Measurements from ENCODE around the gene ABCA5. TPM values are rescaled to one million over a fixed set of nuclear protein-coding genes. Genes with fewer than 3 reads are reported as not detected.
A peak's percentile ranks its signal among the peaks of the same experiment; 100 is the strongest.

Gene ABCA5
- total and polyA plus RNA-seq, 2 experiments from 2014 or later, result 9.4 to 9.7 TPM

- H3K4me1 ChIP-seq (ENCODE audit: insufficient read depth), result no peaks in the 10 kb centered on the region
- peak; percentile 83 for DNase-seq
- no peaks in the 10 kb centered on the region for H3K9me2 ChIP-seq (ENCODE audit: insufficient read depth)
- H3K9me3 ChIP-seq (ENCODE audit: low read depth), result no peaks in the 10 kb centered on the region
- no peak for TF ChIP-seq EZH2 (IDR thresholded peaks at IDR 0.05; ENCODE audit: insufficient read depth, poor library complexity, severe bottlenecking)
- no peak for TF ChIP-seq EZH2phosphoT487 (IDR thresholded peaks at IDR 0.05; ENCODE audit: insufficient read depth, low read depth)
- H3K4me2 ChIP-seq (ENCODE audit: unreplicated experiment), result no peak overlapping the region
- H3K27ac ChIP-seq, result no peak overlapping the region
- in situ Hi-C loops (cut with MboI), result loop anchor here (5.0 to 25.0 kb wide), 2 partner anchors 458 to 698 kb away; no protein-coding TSS in a partner anchor
- H2AFZ ChIP-seq, result no peak overlapping the region
- H3K27me3 ChIP-seq (replicated peaks; ENCODE audit: insufficient read depth), result no peaks in the 10 kb centered on the region
- H3F3A ChIP-seq (ENCODE audit: insufficient read depth), result no peaks in the 10 kb centered on the region
- H3K79me2 ChIP-seq (ENCODE audit: insufficient read depth), result no peaks in the 10 kb centered on the region
- H4K20me1 ChIP-seq (ENCODE audit: insufficient read depth), result no peaks in the 10 kb centered on the region
- WGBS, 2 experiments (ENCODE audit: low coverage in 1 of 2, low lambda C conversion rate in 2 of 2, missing lambda C conversion rate in 2 of 2), result 0 to 13% methylated on average over 1 of the region's 1 CpG
- H3K4me3 ChIP-seq, result no peak overlapping the region
- H3K36me3 ChIP-seq (ENCODE audit: low read depth), result no peaks in the 10 kb centered on the region
- no peak overlapping the region for H3K9ac ChIP-seq
These were observed 91.4 kb downstream of the ABCA5 start for GRCh38 chr17:69235338-69236058.

DNA sequence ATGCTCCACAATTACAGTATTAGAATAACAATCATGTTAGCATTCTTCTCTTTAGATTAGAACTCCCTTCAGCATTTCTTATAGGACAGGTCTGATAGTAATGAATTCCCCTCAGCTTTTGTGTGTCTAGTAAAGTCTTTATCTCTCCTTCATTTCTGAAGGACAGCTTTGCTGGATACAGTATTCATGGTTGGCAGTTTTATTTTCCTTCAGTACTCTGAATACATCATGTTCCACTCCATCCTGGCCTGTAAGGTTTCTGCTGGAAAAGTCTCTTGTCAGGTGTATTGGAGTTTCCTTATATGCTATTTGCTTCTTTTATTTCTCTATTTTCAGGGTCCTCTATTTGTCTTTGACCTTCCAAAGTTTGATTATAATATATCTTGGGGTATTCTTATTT, 94.3 kb downstream of the ABCA5 start:
- peaks cover 12% of the 10 kb centered on the region for H3F3A ChIP-seq (ENCODE audit: insufficient read depth)
- H4K20me1 ChIP-seq (ENCODE audit: insufficient read depth), result no peaks in the 10 kb centered on the region
- no peak overlapping the region for H3K4me2 ChIP-seq (ENCODE audit: unreplicated experiment)
- no peak overlapping the region for H2AFZ ChIP-seq
- no peak overlapping the region for H3K9ac ChIP-seq
- H3K4me3 ChIP-seq, result no peak overlapping the region
- H3K9me2 ChIP-seq (ENCODE audit: insufficient read depth), result no peaks in the 10 kb centered on the region
- no peaks in the 10 kb centered on the region for H3K79me2 ChIP-seq (ENCODE audit: insufficient read depth)
- H3K4me1 ChIP-seq (ENCODE audit: insufficient read depth), result peaks cover 7% of the 10 kb centered on the region; the same call in 1 of the 2 replicates
- TF ChIP-seq EZH2phosphoT487 (IDR thresholded peaks at IDR 0.05; ENCODE audit: insufficient read depth, low read depth), result no peak
- no peak for TF ChIP-seq EZH2 (IDR thresholded peaks at IDR 0.05; ENCODE audit: insufficient read depth, poor library complexity, severe bottlenecking)
- no peaks in the 10 kb centered on the region for H3K27me3 ChIP-seq (replicated peaks; ENCODE audit: insufficient read depth)
- H3K9me3 ChIP-seq (ENCODE audit: low read depth), result no peaks in the 10 kb centered on the region
- no peak overlapping the region for H3K27ac ChIP-seq
- in situ Hi-C loops (cut with MboI), result loop anchor here (25.0 kb wide), 1 partner anchor 695 kb away; no protein-coding TSS in a partner anchor
- DNase-seq, result no peak
- no peaks in the 10 kb centered on the region for H3K36me3 ChIP-seq (ENCODE audit: low read depth)

DNA sequence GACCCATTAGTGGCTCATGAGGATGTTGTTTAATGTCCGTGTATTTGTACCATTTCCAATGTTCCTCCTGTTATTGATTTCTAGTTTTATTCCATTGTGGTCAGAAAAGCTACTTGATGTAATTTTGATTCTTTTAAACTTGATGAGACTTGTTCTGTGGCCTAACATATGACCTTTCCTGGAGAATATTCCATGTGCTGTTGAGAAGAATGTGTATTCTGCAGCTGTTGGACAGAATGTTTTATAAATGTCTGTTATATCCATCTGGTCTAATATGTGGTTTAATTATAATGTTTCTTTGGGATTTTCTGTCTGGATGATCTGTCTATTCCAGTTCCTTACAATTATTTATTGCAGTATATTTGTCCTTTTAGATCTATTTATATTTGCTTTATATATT, 95.4 kb downstream of the ABCA5 start:
- Histone ChIP-seq H3K4me1 (ENCODE audit: insufficient read depth) (peaks cover 7% of the 10 kb centered on the region; the same call in 1 of the 2 replicates), H3K36me3 (ENCODE audit: low read depth) (no peaks in the 10 kb centered on the region), H3K9me3 (ENCODE audit: low read depth) (no peaks in the 10 kb centered on the region), H3K4me2 (ENCODE audit: unreplicated experiment) (no peak overlapping the region), H3K4me3 (no peak overlapping the region), H3K9me2 (ENCODE audit: insufficient read depth) (no peaks in the 10 kb centered on the region), H3K79me2 (ENCODE audit: insufficient read depth) (no peaks in the 10 kb centered on the region), H3K27me3 (replicated peaks; ENCODE audit: insufficient read depth) (no peaks in the 10 kb centered on the region), H3K9ac (no peak overlapping the region), H3F3A (ENCODE audit: insufficient read depth) (peaks cover 12% of the 10 kb centered on the region), H2AFZ (no peak overlapping the region), H3K27ac (no peak overlapping the region), H4K20me1 (ENCODE audit: insufficient read depth) (no peaks in the 10 kb centered on the region)
- no peak for DNase-seq
- no peak for TF ChIP-seq EZH2phosphoT487 (IDR thresholded peaks at IDR 0.05; ENCODE audit: insufficient read depth, low read depth)
- no peak for TF ChIP-seq EZH2 (IDR thresholded peaks at IDR 0.05; ENCODE audit: insufficient read depth, poor library complexity, severe bottlenecking)
- in situ Hi-C loops (cut with MboI), result loop anchor here (25.0 kb wide), 1 partner anchor 694 kb away; no protein-coding TSS in a partner anchor
- WGBS, 2 experiments (ENCODE audit: low coverage in 1 of 2, low lambda C conversion rate in 2 of 2, missing lambda C conversion rate in 2 of 2), result 97% methylated on average over 1 of the region's 1 CpG

DNA sequence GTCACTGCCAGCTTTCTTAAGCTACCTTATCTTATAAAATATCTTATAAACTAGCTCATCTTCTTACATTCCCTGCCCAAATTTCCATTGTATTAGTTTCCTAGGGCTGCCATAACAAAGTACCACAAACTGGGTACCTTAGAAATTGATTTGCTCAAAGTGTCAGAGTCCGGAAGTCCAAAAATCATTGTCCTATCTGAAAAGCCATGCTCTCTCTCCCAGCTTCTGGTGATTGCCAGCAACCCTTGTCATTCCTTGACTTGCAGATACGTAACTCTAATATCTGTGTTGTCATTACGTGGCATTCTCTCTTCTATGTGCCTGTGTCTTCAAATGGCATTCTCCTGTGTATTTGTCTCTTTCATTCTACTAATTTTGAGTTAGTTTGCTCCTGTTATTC, 96.0 kb downstream of the ABCA5 start:
- Histone ChIP-seq H4K20me1 (ENCODE audit: insufficient read depth) (no peaks in the 10 kb centered on the region), H3K79me2 (ENCODE audit: insufficient read depth) (no peaks in the 10 kb centered on the region), H3K4me2 (ENCODE audit: unreplicated experiment) (no peak overlapping the region), H3K27ac (no peak overlapping the region), H3K4me1 (ENCODE audit: insufficient read depth) (peaks cover 7% of the 10 kb centered on the region; the same call in 1 of the 2 replicates), H3K36me3 (ENCODE audit: low read depth) (no peaks in the 10 kb centered on the region), H3F3A (ENCODE audit: insufficient read depth) (peaks cover 12% of the 10 kb centered on the region), H2AFZ (no peak overlapping the region), H3K9me3 (ENCODE audit: low read depth) (no peaks in the 10 kb centered on the region), H3K27me3 (replicated peaks; ENCODE audit: insufficient read depth) (no peaks in the 10 kb centered on the region), H3K4me3 (no peak overlapping the region), H3K9ac (no peak overlapping the region), H3K9me2 (ENCODE audit: insufficient read depth) (no peaks in the 10 kb centered on the region)
- WGBS, 2 experiments (ENCODE audit: low coverage in 1 of 2, low lambda C conversion rate in 2 of 2, missing lambda C conversion rate in 2 of 2), result 89 to 90% methylated on average over 3 of the region's 3 CpGs
- no peak for TF ChIP-seq EZH2phosphoT487 (IDR thresholded peaks at IDR 0.05; ENCODE audit: insufficient read depth, low read depth)
- TF ChIP-seq EZH2 (IDR thresholded peaks at IDR 0.05; ENCODE audit: insufficient read depth, poor library complexity, severe bottlenecking), result no peak
- in situ Hi-C loops (cut with MboI), result loop anchor here (25.0 kb wide), 1 partner anchor 694 kb away; no protein-coding TSS in a partner anchor
- no peak for DNase-seq
